ENCODE measurements around the gene GDE1.

- TF ChIP-seq CTCF (IDR thresholded peaks at IDR 0.05; ENCODE audit: insufficient read depth, low read length) = no peak
- TF ChIP-seq, protein P1, sequence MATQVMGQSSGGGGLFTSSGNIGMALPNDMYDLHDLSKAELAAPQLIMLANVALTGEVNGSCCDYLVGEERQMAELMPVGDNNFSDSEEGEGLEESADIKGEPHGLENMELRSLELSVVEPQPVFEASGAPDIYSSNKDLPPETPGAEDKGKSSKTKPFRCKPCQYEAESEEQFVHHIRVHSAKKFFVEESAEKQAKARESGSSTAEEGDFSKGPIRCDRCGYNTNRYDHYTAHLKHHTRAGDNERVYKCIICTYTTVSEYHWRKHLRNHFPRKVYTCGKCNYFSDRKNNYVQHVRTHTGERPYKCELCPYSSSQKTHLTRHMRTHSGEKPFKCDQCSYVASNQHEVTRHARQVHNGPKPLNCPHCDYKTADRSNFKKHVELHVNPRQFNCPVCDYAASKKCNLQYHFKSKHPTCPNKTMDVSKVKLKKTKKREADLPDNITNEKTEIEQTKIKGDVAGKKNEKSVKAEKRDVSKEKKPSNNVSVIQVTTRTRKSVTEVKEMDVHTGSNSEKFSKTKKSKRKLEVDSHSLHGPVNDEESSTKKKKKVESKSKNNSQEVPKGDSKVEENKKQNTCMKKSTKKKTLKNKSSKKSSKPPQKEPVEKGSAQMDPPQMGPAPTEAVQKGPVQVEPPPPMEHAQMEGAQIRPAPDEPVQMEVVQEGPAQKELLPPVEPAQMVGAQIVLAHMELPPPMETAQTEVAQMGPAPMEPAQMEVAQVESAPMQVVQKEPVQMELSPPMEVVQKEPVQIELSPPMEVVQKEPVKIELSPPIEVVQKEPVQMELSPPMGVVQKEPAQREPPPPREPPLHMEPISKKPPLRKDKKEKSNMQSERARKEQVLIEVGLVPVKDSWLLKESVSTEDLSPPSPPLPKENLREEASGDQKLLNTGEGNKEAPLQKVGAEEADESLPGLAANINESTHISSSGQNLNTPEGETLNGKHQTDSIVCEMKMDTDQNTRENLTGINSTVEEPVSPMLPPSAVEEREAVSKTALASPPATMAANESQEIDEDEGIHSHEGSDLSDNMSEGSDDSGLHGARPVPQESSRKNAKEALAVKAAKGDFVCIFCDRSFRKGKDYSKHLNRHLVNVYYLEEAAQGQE (IDR thresholded peaks at IDR 0.05; ENCODE audit: insufficient replicate concordance, low read depth) = no peak
- no peak for TF ChIP-seq POLR2AphosphoS5 (IDR thresholded peaks at IDR 0.05; ENCODE audit: low read depth)
- TF ChIP-seq SPI1 (IDR thresholded peaks at IDR 0.05; ENCODE audit: borderline replicate concordance, low read depth) = no peak
Measured at GRCh38 chr16:19499006-19499405, 22.9 kb downstream of the GDE1 start.
